Right atrium auricular region (tissue), 2 donors: Measurements from ENCODE around the gene CHAC2. TPM values are rescaled to one million over a fixed set of nuclear protein-coding genes. Genes with fewer than 3 reads are reported as not detected.
"Not testable (repeated sequence)": the region's sequence is repeated elsewhere in the genome, so short reads cannot be mapped to it uniquely, and the experiment has no call there.

Experiments used
- DNase-seq: peaks from one replicate; pipeline ENCODE4 v3.0.0-alpha.2; 2019; ENCODE audit warnings: low spot score
- H3K27ac ChIP-seq, 2 donors: fragments of 200-600 bp; sonication (generic); 1 replicate in 1 of 2; 2 replicates in 1 of 2; pipeline ENCODE4 v1.5.1; 2016 to 2019
- H3K27me3 ChIP-seq, 2 donors: fragments of 200-600 bp; sonication (generic); one replicate each; pipeline versions ENCODE4 v1.5.1 to v1.6.0; 2017 to 2019
- H3K36me3 ChIP-seq: fragments of 200-600 bp; sonication (generic); one replicate; pipeline ENCODE4 v1.5.1; 2016
- H3K4me1 ChIP-seq, 2 donors: fragments of 200-600 bp; sonication (generic); one replicate each; pipeline versions ENCODE4 v1.5.1 to v1.6.0; 2017 to 2019
- H3K4me3 ChIP-seq, 2 donors: fragments of 200-600 bp; sonication (generic); 1 replicate in 1 of 2; 2 replicates in 1 of 2; pipeline ENCODE4 v1.5.1; 2017 to 2019; ENCODE audit warnings: mild to moderate bottlenecking in 1 of 2, moderate library complexity in 1 of 2
- H3K9me3 ChIP-seq, 2 donors: fragments of 200-600 bp; sonication (generic); one replicate each; pipeline ENCODE4 v1.5.1; 2019
- CTCF ChIP-seq, 2 donors: fragments of 200-600 bp; sonication (generic); IDR thresholded peaks; one replicate each; pipeline ENCODE4 v1.5.1; 2019; ENCODE audit warnings: antibody characterized with exemption in 2 of 2
- total RNA-seq, 2 donors: library from RNA; depleted of rRNA; stranded (reverse); fragments of >200 nt; gene quantifications; one replicate each; pipeline ENCODE4 v1.1.0, GENCODE V29; 2016

CHAC2 gene
- 1 to 10 TPM; 3.3 to 4.3 TPM for total RNA-seq

- no peaks in the 10 kb centered on the region for H3K9me3 ChIP-seq
- no peaks in the 10 kb centered on the region for H3K27me3 ChIP-seq
- peak; percentile 87 for DNase-seq
- peaks cover 0 to 12% of the 10 kb centered on the region in 2 donors for H3K4me1 ChIP-seq
- peak within 1 kb of the TSS; percentile 76 to 79 for H3K4me3 ChIP-seq
- peaks cover 8% of the 10 kb centered on the region for H3K36me3 ChIP-seq
- peak in 1 of 2 donors; percentile 59 for TF ChIP-seq CTCF (IDR thresholded peaks at IDR 0.05)
- H3K27ac ChIP-seq: peak within 1 kb of the TSS; percentile 76 to 79
Measured at GRCh38 chr2:53767405-53768241, at the start of gene CHAC2. TSS of gene CHAC2 (plus strand) at chr2:53767804. CDS start at chr2:53767887, 83 bp downstream.

- H3K36me3 ChIP-seq, H3K27me3 ChIP-seq, H3K27ac ChIP-seq, DNase-seq, H3K9me3 ChIP-seq, H3K4me1 ChIP-seq, H3K4me3 ChIP-seq: not testable (repeated sequence)
Measured at GRCh38 chr2:53720944-53721343, 46.7 kb upstream of the CHAC2 start.

GRCh38 chr2:53724536-53724935 lies 43.1 kb upstream of the CHAC2 start:
- H3K27ac ChIP-seq: no peak overlapping the region

GRCh38 chr2:53725662-53726061 lies 41.9 kb upstream of the CHAC2 start:
- TF ChIP-seq CTCF (IDR thresholded peaks at IDR 0.05): no peak
- Histone ChIP-seq H3K36me3 (no peaks in the 10 kb centered on the region), H3K27ac (no peak overlapping the region), H3K4me3 (no peak overlapping the region), H3K9me3 (no peaks in the 10 kb centered on the region), H3K4me1 (no peaks in the 10 kb centered on the region), H3K27me3 (no peaks in the 10 kb centered on the region)
- no peak for DNase-seq

More at GRCh38 chr2:53724536-53724935, 43.1 kb upstream of the CHAC2 start:
- Histone ChIP-seq H3K4me3 (no peak overlapping the region), H3K9me3 (no peaks in the 10 kb centered on the region), H3K4me1 (no peaks in the 10 kb centered on the region), H3K36me3 (no peaks in the 10 kb centered on the region), H3K27me3 (no peaks in the 10 kb centered on the region)
- DNase-seq: no peak
- TF ChIP-seq CTCF (IDR thresholded peaks at IDR 0.05): no peak

- H3K4me3 ChIP-seq: no peak overlapping the region
- no peaks in the 10 kb centered on the region for H3K9me3 ChIP-seq
- H3K27me3 ChIP-seq: no peaks in the 10 kb centered on the region
- no peaks in the 10 kb centered on the region for H3K4me1 ChIP-seq
- TF ChIP-seq CTCF (IDR thresholded peaks at IDR 0.05): no peak
- no peak overlapping the region for H3K27ac ChIP-seq
- H3K36me3 ChIP-seq: no peaks in the 10 kb centered on the region
- DNase-seq: no peak
Measured at GRCh38 chr2:53727921-53728320, 39.7 kb upstream of the CHAC2 start.

GRCh38 chr2:53729143-53729762 lies 38.4 kb upstream of the CHAC2 start:
- DNase-seq: no peak
- Histone ChIP-seq H3K9me3 (no peaks in the 10 kb centered on the region), H3K36me3 (no peaks in the 10 kb centered on the region), H3K27me3 (no peaks in the 10 kb centered on the region), H3K27ac (no peak overlapping the region), H3K4me1 (no peaks in the 10 kb centered on the region), H3K4me3 (no peak overlapping the region)
- no peak for TF ChIP-seq CTCF (IDR thresholded peaks at IDR 0.05)
